ENCODE measurements around the gene THBD.

DNA sequence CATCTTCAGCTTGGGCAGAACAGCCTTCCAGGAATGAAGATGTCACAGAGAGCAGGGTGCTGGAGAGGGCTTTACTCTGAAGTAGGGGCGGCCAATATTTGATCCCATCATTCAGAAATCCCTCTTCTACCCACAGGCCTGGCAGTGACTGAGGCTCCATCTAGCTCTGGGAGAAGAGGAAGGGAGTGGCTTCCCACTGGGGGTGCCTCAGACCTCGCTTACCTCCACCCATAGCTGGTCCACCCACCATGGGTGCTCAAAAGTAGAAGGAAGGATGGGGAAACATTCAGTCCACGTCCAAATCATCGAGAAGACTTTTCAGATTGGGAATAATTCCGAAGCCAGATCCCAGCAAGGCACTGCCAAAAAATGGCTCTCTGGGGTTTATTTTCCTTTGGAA lies 11.8 kb upstream of the THBD start:
- TF ChIP-seq MAX (IDR thresholded peaks at IDR 0.05) (no peak), FOXM1 (IDR thresholded peaks at IDR 0.05; ENCODE audit: borderline replicate concordance, low read depth) (no peak), NFIC (IDR thresholded peaks at IDR 0.05) (no peak), TCF12 (IDR thresholded peaks at IDR 0.05; ENCODE audit: low read depth) (no peak), YY1 (IDR thresholded peaks at IDR 0.05; ENCODE audit: low read depth) (no peak), RAD21 (IDR thresholded peaks at IDR 0.05; ENCODE audit: low read depth) (no peak)

Data from Ishikawa (cell line).